Measurements from ENCODE around the gene GPR37.

Gene GPR37

DNA sequence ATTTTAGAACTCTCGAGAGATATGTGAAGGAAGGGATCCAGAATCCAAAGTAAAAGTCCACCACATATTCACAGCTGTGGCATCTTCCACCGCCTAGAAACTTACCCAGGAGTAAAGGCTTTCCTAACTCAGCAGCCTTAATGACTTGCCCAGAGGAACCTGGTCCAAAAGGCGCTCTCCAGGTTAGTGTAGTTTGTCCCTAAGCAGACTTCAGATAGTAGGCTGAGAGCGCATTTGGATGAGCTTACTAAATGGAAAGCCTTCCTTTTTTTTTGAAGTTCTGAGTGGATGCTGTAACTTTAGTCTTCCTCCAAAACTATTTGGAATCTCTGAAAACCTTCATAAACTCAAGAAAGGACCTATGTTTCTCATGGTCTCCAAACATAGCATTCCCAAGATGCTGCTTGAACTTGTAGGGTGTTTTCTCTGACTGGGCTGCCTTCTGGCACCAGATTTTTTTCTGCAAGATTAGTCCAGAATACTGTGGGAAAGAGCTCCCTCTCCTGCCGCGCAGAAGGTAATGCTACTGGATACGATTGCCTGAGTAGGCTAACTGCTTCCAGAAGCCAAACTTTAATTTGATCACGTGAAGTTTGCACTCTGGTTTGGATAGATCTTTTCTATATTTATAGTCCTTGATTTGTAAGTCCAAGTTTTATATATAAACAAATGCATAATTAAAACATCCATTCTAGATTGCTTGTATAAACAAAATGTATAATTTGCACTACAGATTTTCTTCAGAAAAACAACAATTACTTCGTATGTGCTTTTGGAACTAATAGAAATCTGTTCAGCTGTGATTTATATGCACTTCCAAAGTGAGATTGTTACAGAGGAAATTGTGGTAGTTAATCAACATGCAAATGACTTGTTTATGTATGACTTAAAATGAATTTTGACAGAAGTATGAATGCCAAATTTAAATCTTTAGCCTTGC lies 19.6 kb upstream of the GPR37 start:
- H2BK120ac ChIP-seq (ENCODE audit: low read depth, low read length): no peak overlapping the region
- H3K4ac ChIP-seq (ENCODE audit: low read length): no peak overlapping the region
- H2AK5ac ChIP-seq (ENCODE audit: low read depth, low read length): no peak overlapping the region
- H3K79me1 ChIP-seq (ENCODE audit: low read depth, low read length): no peaks in the 10 kb centered on the region
- no peaks in the 10 kb centered on the region for H3K36me3 ChIP-seq (replicated peaks in 1 of 2; ENCODE audit: control insufficient read depth in 2 of 2, insufficient read depth in 2 of 2, low read length in 2 of 2)
- no peak overlapping the region for H3K14ac ChIP-seq (ENCODE audit: low read length)
- H2AFZ ChIP-seq (ENCODE audit: low read length): no peak overlapping the region
- peaks cover 3 to 4% of the 10 kb centered on the region in 2 donors for H3K4me1 ChIP-seq (ENCODE audit: control insufficient read depth in 2 of 2, insufficient read depth in 1 of 2, low read depth in 1 of 2, low read length in 2 of 2)
- H3K9me3 ChIP-seq (replicated peaks in 1 of 2; ENCODE audit: control insufficient read depth in 2 of 2, insufficient read depth in 1 of 2, low read depth in 1 of 2, low read length in 2 of 2): no peaks in the 10 kb centered on the region
- H3K27me3 ChIP-seq (ENCODE audit: control insufficient read depth in 3 of 3, insufficient read depth in 3 of 3, low read depth in 1 of 3, low read length in 3 of 3): no peaks in the 10 kb centered on the region
- no peak overlapping the region for H4K8ac ChIP-seq (ENCODE audit: low read depth, low read length)
- H3K4me2 ChIP-seq (ENCODE audit: insufficient read depth, low read length, poor library complexity, severe bottlenecking): no peak overlapping the region
- no CpG with 5 or more reads among the region's 9 CpGs for WGBS, 2 donors (ENCODE audit: extremely low coverage in 2 of 2, insufficient read length in 2 of 2, insufficient replicate concordance in 1 of 2)
- H3K9ac ChIP-seq (ENCODE audit: low read depth, low read length, poor library complexity): no peak overlapping the region
- no peak overlapping the region for H2BK5ac ChIP-seq (ENCODE audit: low read length)
- no peak overlapping the region for H3K4me3 ChIP-seq (ENCODE audit: low read length in 2 of 2)
- no peak overlapping the region for H2BK12ac ChIP-seq (ENCODE audit: low read length)
- H3K27ac ChIP-seq (replicated peaks; ENCODE audit: low read length): no peak overlapping the region
- no peak overlapping the region for H2BK15ac ChIP-seq (ENCODE audit: low read length)
- H3K23ac ChIP-seq (ENCODE audit: low read depth, low read length, poor library complexity): no peak overlapping the region
- H3K18ac ChIP-seq (ENCODE audit: low read length): no peak overlapping the region
- H4K91ac ChIP-seq (ENCODE audit: low read depth, low read length, poor library complexity): no peak overlapping the region
- DNase-seq (ENCODE audit: low spot score): peak; percentile 56

DNA sequence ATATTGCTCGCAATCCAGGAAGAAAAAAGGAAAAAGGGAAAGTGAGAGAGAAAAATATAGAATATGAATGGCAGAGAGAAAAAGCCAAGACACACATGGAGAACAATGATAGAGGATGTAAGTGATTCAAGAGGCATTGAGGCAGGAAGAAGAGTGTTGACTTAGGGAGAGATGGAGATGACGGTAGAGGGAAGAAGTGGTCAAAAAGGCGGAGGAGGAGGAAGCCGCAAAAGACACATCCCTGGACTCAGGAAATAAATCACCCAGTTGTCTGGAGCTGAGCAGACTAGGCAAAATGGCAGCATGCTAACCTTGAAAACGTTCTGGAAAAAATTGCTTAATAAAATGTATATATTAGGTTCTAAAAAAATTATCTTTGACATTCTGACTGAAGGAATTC lies 17.7 kb upstream of the GPR37 start:
- H3K23ac ChIP-seq (ENCODE audit: low read depth, low read length, poor library complexity): no peak overlapping the region
- no peak overlapping the region for H4K8ac ChIP-seq (ENCODE audit: low read depth, low read length)
- H2BK5ac ChIP-seq (ENCODE audit: low read length): no peak overlapping the region
- H2BK12ac ChIP-seq (ENCODE audit: low read length): no peak overlapping the region
- no peaks in the 10 kb centered on the region for H3K9me3 ChIP-seq (replicated peaks in 1 of 2; ENCODE audit: control insufficient read depth in 2 of 2, insufficient read depth in 1 of 2, low read depth in 1 of 2, low read length in 2 of 2)
- H3K9ac ChIP-seq (ENCODE audit: low read depth, low read length, poor library complexity): no peak overlapping the region
- H3K4ac ChIP-seq (ENCODE audit: low read length): no peak overlapping the region
- WGBS, 2 donors (ENCODE audit: extremely low coverage in 2 of 2, insufficient read length in 2 of 2, insufficient replicate concordance in 1 of 2): no CpG with 5 or more reads among the region's 5 CpGs
- no peak overlapping the region for H3K4me3 ChIP-seq (ENCODE audit: low read length in 2 of 2)
- no peaks in the 10 kb centered on the region for H3K36me3 ChIP-seq (replicated peaks in 1 of 2; ENCODE audit: control insufficient read depth in 2 of 2, insufficient read depth in 2 of 2, low read length in 2 of 2)
- H2BK120ac ChIP-seq (ENCODE audit: low read depth, low read length): no peak overlapping the region
- H3K79me1 ChIP-seq (ENCODE audit: low read depth, low read length): no peaks in the 10 kb centered on the region
- H2AK5ac ChIP-seq (ENCODE audit: low read depth, low read length): no peak overlapping the region
- H3K4me1 ChIP-seq (ENCODE audit: control insufficient read depth in 2 of 2, insufficient read depth in 1 of 2, low read depth in 1 of 2, low read length in 2 of 2): peaks cover 3 to 4% of the 10 kb centered on the region in 2 donors
- H3K14ac ChIP-seq (ENCODE audit: low read length): no peak overlapping the region
- H3K27ac ChIP-seq (replicated peaks; ENCODE audit: low read length): no peak overlapping the region
- no peaks in the 10 kb centered on the region for H3K27me3 ChIP-seq (ENCODE audit: control insufficient read depth in 3 of 3, insufficient read depth in 3 of 3, low read depth in 1 of 3, low read length in 3 of 3)
- no peak for DNase-seq (ENCODE audit: low spot score)
- no peak overlapping the region for H4K91ac ChIP-seq (ENCODE audit: low read depth, low read length, poor library complexity)
- no peak overlapping the region for H3K18ac ChIP-seq (ENCODE audit: low read length)
- no peak overlapping the region for H3K4me2 ChIP-seq (ENCODE audit: insufficient read depth, low read length, poor library complexity, severe bottlenecking)
- H2AFZ ChIP-seq (ENCODE audit: low read length): no peak overlapping the region
- no peak overlapping the region for H2BK15ac ChIP-seq (ENCODE audit: low read length)

DNA sequence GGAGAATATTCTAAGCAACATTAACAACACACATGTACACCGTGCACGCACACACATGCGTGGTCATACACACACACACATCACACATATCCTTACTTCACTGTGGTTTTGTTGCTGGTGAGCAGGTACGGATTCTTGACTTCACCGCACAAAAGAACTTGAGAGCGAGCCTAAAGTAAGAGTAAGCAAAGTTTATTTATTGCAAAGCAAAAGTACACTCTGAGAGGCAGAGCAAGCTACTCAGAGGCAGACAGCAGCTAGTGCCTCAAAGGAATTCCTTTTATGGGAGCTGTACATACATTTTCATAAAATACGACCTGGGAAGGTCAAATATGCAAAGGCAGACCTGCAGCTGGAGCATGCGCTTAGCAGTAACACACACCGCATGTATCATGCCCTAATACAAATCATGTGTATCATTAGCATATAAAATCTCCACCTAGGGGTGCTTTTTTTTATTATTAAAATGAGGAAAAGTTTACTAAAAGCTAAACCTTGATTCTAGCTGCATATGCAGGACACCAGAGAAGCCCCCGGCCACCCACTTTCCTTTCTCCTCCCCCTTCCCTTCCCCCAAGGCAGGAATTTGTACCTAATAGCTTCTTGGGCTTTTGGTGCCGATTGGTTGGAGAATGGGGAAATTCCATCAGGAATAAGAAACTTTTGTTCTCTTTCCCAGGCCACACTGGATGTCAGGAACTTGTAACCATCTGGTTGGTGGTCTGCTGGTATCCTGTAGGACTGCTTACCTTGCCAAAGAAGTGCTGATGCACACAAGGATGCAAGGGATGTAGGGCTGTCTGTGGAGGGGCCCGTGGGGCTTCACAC lies 16.5 kb upstream of the GPR37 start:
- H2BK12ac ChIP-seq (ENCODE audit: low read length): no peak overlapping the region
- H3K4me1 ChIP-seq (ENCODE audit: control insufficient read depth in 2 of 2, insufficient read depth in 1 of 2, low read depth in 1 of 2, low read length in 2 of 2): peaks cover 3 to 4% of the 10 kb centered on the region in 2 donors
- H3K27me3 ChIP-seq (ENCODE audit: control insufficient read depth in 3 of 3, insufficient read depth in 3 of 3, low read depth in 1 of 3, low read length in 3 of 3): no peaks in the 10 kb centered on the region
- H3K4me2 ChIP-seq (ENCODE audit: insufficient read depth, low read length, poor library complexity, severe bottlenecking): no peak overlapping the region
- H4K91ac ChIP-seq (ENCODE audit: low read depth, low read length, poor library complexity): no peak overlapping the region
- no peak overlapping the region for H3K9ac ChIP-seq (ENCODE audit: low read depth, low read length, poor library complexity)
- no peak overlapping the region for H2AK5ac ChIP-seq (ENCODE audit: low read depth, low read length)
- H3K4ac ChIP-seq (ENCODE audit: low read length): no peak overlapping the region
- no peak for DNase-seq (ENCODE audit: low spot score)
- H4K8ac ChIP-seq (ENCODE audit: low read depth, low read length): no peak overlapping the region
- H2AFZ ChIP-seq (ENCODE audit: low read length): peak overlapping the region; percentile 45
- H3K9me3 ChIP-seq (replicated peaks in 1 of 2; ENCODE audit: control insufficient read depth in 2 of 2, insufficient read depth in 1 of 2, low read depth in 1 of 2, low read length in 2 of 2): no peaks in the 10 kb centered on the region
- H2BK5ac ChIP-seq (ENCODE audit: low read length): no peak overlapping the region
- no peak overlapping the region for H3K27ac ChIP-seq (replicated peaks; ENCODE audit: low read length)
- H3K79me1 ChIP-seq (ENCODE audit: low read depth, low read length): no peaks in the 10 kb centered on the region
- H3K18ac ChIP-seq (ENCODE audit: low read length): no peak overlapping the region
- H2BK120ac ChIP-seq (ENCODE audit: low read depth, low read length): no peak overlapping the region
- no peak overlapping the region for H3K23ac ChIP-seq (ENCODE audit: low read depth, low read length, poor library complexity)
- H3K36me3 ChIP-seq (replicated peaks in 1 of 2; ENCODE audit: control insufficient read depth in 2 of 2, insufficient read depth in 2 of 2, low read length in 2 of 2): no peaks in the 10 kb centered on the region
- no peak overlapping the region for H3K14ac ChIP-seq (ENCODE audit: low read length)
- no CpG with 5 or more reads among the region's 12 CpGs for WGBS, 2 donors (ENCODE audit: extremely low coverage in 2 of 2, insufficient read length in 2 of 2, insufficient replicate concordance in 1 of 2)
- H3K4me3 ChIP-seq (ENCODE audit: low read length in 2 of 2): no peak overlapping the region
- H2BK15ac ChIP-seq (ENCODE audit: low read length): no peak overlapping the region

DNA sequence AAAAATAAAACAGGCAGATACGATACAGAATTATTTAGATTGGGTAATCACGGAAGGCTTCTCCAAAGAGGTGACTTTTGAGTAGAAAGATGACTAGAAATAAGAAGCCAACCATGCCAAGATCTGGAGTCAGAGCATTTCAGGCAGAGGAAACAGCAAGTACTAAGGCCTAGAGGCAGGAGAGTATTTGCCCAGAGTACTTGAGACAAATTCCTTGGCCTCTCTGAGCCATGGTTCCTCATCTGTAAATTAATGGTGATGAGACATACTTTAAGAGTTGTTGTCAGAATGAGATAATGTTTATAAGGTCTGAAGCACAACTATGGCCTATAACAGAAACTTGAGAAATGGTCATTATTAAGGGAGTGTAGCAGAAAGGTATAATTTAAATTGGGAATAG lies 15.8 kb upstream of the GPR37 start:
- H3K79me1 ChIP-seq (ENCODE audit: low read depth, low read length): no peaks in the 10 kb centered on the region
- no peak overlapping the region for H2BK15ac ChIP-seq (ENCODE audit: low read length)
- H3K4me3 ChIP-seq (ENCODE audit: low read length in 2 of 2): no peak overlapping the region
- no peak overlapping the region for H2BK12ac ChIP-seq (ENCODE audit: low read length)
- no peak overlapping the region for H4K91ac ChIP-seq (ENCODE audit: low read depth, low read length, poor library complexity)
- no peak overlapping the region for H3K23ac ChIP-seq (ENCODE audit: low read depth, low read length, poor library complexity)
- no peak overlapping the region for H2AK5ac ChIP-seq (ENCODE audit: low read depth, low read length)
- DNase-seq (ENCODE audit: low spot score): no peak
- H3K4me2 ChIP-seq (ENCODE audit: insufficient read depth, low read length, poor library complexity, severe bottlenecking): no peak overlapping the region
- no peak overlapping the region for H2AFZ ChIP-seq (ENCODE audit: low read length)
- H3K9ac ChIP-seq (ENCODE audit: low read depth, low read length, poor library complexity): no peak overlapping the region
- WGBS, 2 donors (ENCODE audit: extremely low coverage in 2 of 2, insufficient read length in 2 of 2, insufficient replicate concordance in 1 of 2): no CpG with 5 or more reads among the region's 2 CpGs
- H3K36me3 ChIP-seq (replicated peaks in 1 of 2; ENCODE audit: control insufficient read depth in 2 of 2, insufficient read depth in 2 of 2, low read length in 2 of 2): no peaks in the 10 kb centered on the region
- no peaks in the 10 kb centered on the region for H3K9me3 ChIP-seq (replicated peaks in 1 of 2; ENCODE audit: control insufficient read depth in 2 of 2, insufficient read depth in 1 of 2, low read depth in 1 of 2, low read length in 2 of 2)
- H3K18ac ChIP-seq (ENCODE audit: low read length): no peak overlapping the region
- no peak overlapping the region for H3K4ac ChIP-seq (ENCODE audit: low read length)
- H3K27ac ChIP-seq (replicated peaks; ENCODE audit: low read length): no peak overlapping the region
- peaks cover 3 to 4% of the 10 kb centered on the region in 2 donors for H3K4me1 ChIP-seq (ENCODE audit: control insufficient read depth in 2 of 2, insufficient read depth in 1 of 2, low read depth in 1 of 2, low read length in 2 of 2)
- H4K8ac ChIP-seq (ENCODE audit: low read depth, low read length): no peak overlapping the region
- H3K14ac ChIP-seq (ENCODE audit: low read length): no peak overlapping the region
- no peak overlapping the region for H2BK5ac ChIP-seq (ENCODE audit: low read length)
- H3K27me3 ChIP-seq (ENCODE audit: control insufficient read depth in 3 of 3, insufficient read depth in 3 of 3, low read depth in 1 of 3, low read length in 3 of 3): no peaks in the 10 kb centered on the region
- H2BK120ac ChIP-seq (ENCODE audit: low read depth, low read length): no peak overlapping the region
